Stimulated activated CD4-positive, alpha-beta T cell treated with anti-CD3 and anti-CD28 coated beads, Interleukin-2, amount 100 ng/mL, for 24 hours (primary cell): ENCODE data around the gene FOXJ1.

Experiments used
- DNase-seq, 2 donors: peaks; one replicate each; pipeline ENCODE4 v3.0.0-alpha.2; 2020

Gene FOXJ1

GRCh38 chr17:76159157-76159556 lies 18.1 kb upstream of the FOXJ1 start:
- DNase-seq: no peak

- no peak for DNase-seq
Measured at GRCh38 chr17:76157759-76158158, 16.7 kb upstream of the FOXJ1 start.

- DNase-seq: no peak
Measured at GRCh38 chr17:76156662-76156991, 15.6 kb upstream of the FOXJ1 start.

- no peak for DNase-seq
Measured at GRCh38 chr17:76155988-76156661, 15.1 kb upstream of the FOXJ1 start.

GRCh38 chr17:76154936-76155845 lies 14.1 kb upstream of the FOXJ1 start:
- DNase-seq: no peak

- DNase-seq: no peak
Measured at GRCh38 chr17:76154292-76154691, 13.2 kb upstream of the FOXJ1 start.

GRCh38 chr17:76153640-76154039 lies 12.6 kb upstream of the FOXJ1 start:
- no peak for DNase-seq

GRCh38 chr17:76153202-76153601 lies 12.2 kb upstream of the FOXJ1 start:
- no peak for DNase-seq

- no peak for DNase-seq
Measured at GRCh38 chr17:76152591-76152990, 11.5 kb upstream of the FOXJ1 start.

GRCh38 chr17:76151896-76152454 lies 10.9 kb upstream of the FOXJ1 start:
- DNase-seq: no peak

GRCh38 chr17:76150712-76151622 lies 9.9 kb upstream of the FOXJ1 start:
- no peak for DNase-seq

- no peak for DNase-seq
Measured at GRCh38 chr17:76149214-76149613, 8.2 kb upstream of the FOXJ1 start.

GRCh38 chr17:76148015-76148326 lies 6.9 kb upstream of the FOXJ1 start:
- DNase-seq: no peak

- DNase-seq: no peak
Measured at GRCh38 chr17:76147211-76148014, 6.4 kb upstream of the FOXJ1 start.

GRCh38 chr17:76146053-76146851 lies 5.2 kb upstream of the FOXJ1 start:
- DNase-seq: no peak

GRCh38 chr17:76145231-76146052 lies 4.4 kb upstream of the FOXJ1 start:
- peak; percentile 52 to 53 for DNase-seq

GRCh38 chr17:76142585-76143041 lies 1.6 kb upstream of the FOXJ1 start:
- DNase-seq: no peak

GRCh38 chr17:76142039-76142584 lies 1.1 kb upstream of the FOXJ1 start:
- DNase-seq: no peak

- no peak for DNase-seq
Measured at GRCh38 chr17:76140661-76141211, 309 bp downstream of the FOXJ1 start.
